ENCODE data around the gene PMS2. TPM values are rescaled to one million over a fixed set of nuclear protein-coding genes. Genes with fewer than 3 reads are reported as not detected.
A peak's percentile ranks its signal among the peaks of the same experiment; 100 is the strongest.

The PMS2 gene
- total RNA-seq, 1 experiment from 2014 or later = 27.6 TPM

DNA sequence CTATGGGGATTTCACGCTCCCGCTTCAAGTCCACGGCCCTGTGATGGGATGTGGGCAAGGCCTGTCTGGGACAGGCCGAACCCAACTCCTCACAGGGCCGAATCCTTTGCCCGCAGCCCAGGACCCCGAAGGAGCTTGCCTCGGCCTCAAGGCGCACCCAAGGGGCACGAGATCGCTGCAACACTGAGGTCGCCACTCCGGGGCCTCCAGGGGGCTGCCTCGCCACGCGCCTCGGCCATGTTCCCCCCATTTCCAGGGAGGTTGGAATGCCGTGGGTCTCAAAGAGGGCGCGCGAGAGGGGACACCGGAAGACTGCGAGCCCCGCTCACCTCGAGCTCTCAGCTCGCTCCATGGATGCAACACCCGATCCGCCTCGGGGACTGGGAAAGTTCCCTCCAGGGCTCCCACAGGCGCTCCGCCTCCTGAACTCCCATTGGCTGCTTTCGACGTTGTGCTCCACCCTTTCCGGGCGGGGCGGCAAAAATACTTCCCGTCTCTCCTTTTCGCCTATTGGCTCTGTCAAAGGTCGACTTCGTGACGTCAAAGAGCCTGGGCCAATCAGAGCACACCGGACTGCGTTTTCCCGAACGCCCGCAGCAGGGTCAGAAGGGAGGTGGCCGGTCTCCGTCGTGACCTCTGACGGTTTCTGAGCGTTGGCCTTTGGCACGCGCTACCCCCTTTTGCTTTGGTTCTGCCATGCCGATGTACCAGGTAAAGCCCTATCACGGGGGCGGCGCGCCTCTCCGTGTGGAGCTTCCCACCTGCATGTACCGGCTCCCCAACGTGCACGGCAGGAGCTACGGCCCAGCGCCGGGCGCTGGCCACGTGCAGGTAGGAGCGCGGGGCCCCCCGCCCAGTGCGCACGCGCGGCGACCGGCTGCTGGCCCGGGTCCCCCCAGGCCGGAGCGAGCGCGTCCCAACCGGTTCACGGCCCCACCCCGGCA lies at the start of gene PMS2, which contains the start of gene AIMP2 (continued):
- TF ChIP-seq EZH2phosphoT487 (IDR thresholded peaks at IDR 0.05; ENCODE audit: borderline replicate concordance) = no peak
- no peak for TF ChIP-seq FOSL1 (IDR thresholded peaks at IDR 0.05; ENCODE audit: low read depth)
- peak; percentile 21 for TF ChIP-seq TCF7L2 (IDR thresholded peaks at IDR 0.05; ENCODE audit: borderline replicate concordance, extremely low read depth, insufficient read depth, insufficient read length)
- no peak for TF ChIP-seq ZNF274 (IDR thresholded peaks at IDR 0.05; ENCODE audit: low read depth, low read length)
- 0 out of 2 replicates have a peak, but pooled peaks have one; percentile 67 for TF ChIP-seq CBX3 (IDR thresholded peaks at IDR 0.05; ENCODE audit: low read depth)
- TF ChIP-seq EGR1 (IDR thresholded peaks at IDR 0.05; ENCODE audit: low read depth) = no peak
- peak; percentile 96 for TF ChIP-seq SP1 (IDR thresholded peaks at IDR 0.05; ENCODE audit: low read depth)
- TF ChIP-seq CEBPB (IDR thresholded peaks at IDR 0.05; ENCODE audit: low read depth) = no peak

DNA sequence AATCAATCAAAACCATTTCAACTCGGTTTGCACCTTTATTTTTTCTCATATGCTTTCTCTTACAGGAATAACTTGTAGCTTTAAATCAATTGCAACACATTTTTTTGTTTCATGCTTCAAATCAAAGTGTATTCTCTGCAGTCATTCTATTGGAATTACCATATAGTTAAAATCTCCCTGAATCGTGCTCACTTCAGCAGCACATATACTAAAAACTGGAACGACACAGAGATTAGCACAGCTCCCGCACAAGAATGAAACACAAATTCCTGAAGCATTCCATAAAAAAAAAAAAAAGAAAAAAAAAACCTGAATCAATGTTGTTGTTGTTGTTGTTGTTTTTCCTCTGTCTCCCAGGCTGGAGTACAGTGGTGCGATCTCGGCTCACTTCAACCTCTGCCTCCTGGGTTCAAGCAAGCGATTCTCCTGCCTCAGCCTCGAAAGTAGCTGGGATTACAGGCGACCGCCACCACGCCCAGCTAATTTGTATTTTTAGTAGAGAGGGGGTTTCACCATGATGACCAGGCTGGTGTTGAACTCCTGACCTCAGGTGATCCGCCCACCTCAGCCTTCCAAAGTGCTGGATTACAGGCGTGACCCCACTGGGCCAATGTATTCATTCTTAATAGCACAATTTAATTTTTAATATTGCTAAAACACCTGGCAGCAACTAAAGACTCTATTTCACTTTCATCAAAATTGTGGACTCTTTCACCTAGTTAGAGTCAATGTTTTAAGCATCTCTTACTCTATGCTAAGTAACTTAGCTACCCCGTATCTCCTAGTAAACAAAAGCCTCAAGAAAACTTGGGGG lies 48.7 kb upstream of the PMS2 start:
- peaks cover 18 to 23% of the 10 kb centered on the region in 2 experiments for H3K4me1 ChIP-seq (ENCODE audit: control insufficient read depth in 1 of 2, insufficient read depth in 2 of 2, low read length in 2 of 2)
- no peak for ATAC-seq
- peak overlapping the region; percentile 94 for H3K9ac ChIP-seq (ENCODE audit: low read length)
- ChIA-PET CTCF (interaction anchor here (0.7 kb wide), 1 partner anchor 30 kb away, joined by 3 read pairs; no protein-coding TSS in a partner anchor), RAD21 (ENCODE audit: low non-redundant PET in 1 of 2, low total read pairs in 2 of 2, uncharacterized antibody in 2 of 2, unreplicated experiment in 2 of 2) (interaction anchor here in 1 of 2 experiments (0.7 kb wide), 1 partner anchor 49 kb away, joined by 3 read pairs; no protein-coding TSS in a partner anchor), POLR2A (interaction anchor here (1.0 kb wide), 1 partner anchor 11 kb away, joined by 4 read pairs; no protein-coding TSS in a partner anchor)
- H3K27me3 ChIP-seq (ENCODE audit: insufficient read depth, low read length) = no peaks in the 10 kb centered on the region
- no peak overlapping the region for H2AFZ ChIP-seq (ENCODE audit: low read depth, low read length, poor library complexity, severe bottlenecking)
- H3K27ac ChIP-seq (ENCODE audit: low read depth, low read length) = no peak overlapping the region
- peaks cover 50% of the 10 kb centered on the region for H3K79me2 ChIP-seq (ENCODE audit: insufficient read depth, low read length)
- peak overlapping the region; percentile 66 to 70 for H3K4me3 ChIP-seq (replicated peaks in 1 of 2; ENCODE audit: low read depth in 1 of 2, low read length in 2 of 2)
- DNase-seq (ENCODE audit: low read depth, low spot score) = no peak
- no TSS peak for BruUV-seq (replicated peaks)
- peaks cover 5 to 14% of the 10 kb centered on the region in 2 experiments; a peak in 3 of 4 replicates for H3K36me3 ChIP-seq (ENCODE audit: control insufficient read depth in 1 of 2, insufficient read depth in 2 of 2, low read length in 2 of 2)
- intact Hi-C loops (cut with micrococcal nuclease) = no loop called here
- TF ChIP-seq POLR2AphosphoS5 (IDR thresholded peaks at IDR 0.05; ENCODE audit: low read depth, low read length) (no peak), ELF1 (IDR thresholded peaks at IDR 0.05; ENCODE audit: borderline replicate concordance, low read depth) (no peak), EZH2phosphoT487 (IDR thresholded peaks at IDR 0.05; ENCODE audit: borderline replicate concordance) (no peak), POLR2A (IDR thresholded peaks at IDR 0.05; ENCODE audit: borderline replicate concordance, extremely low read depth, insufficient read depth, insufficient read length) (no peak), FOSL1 (IDR thresholded peaks at IDR 0.05; ENCODE audit: low read depth) (no peak), SIN3A (IDR thresholded peaks at IDR 0.05; ENCODE audit: low read depth) (no peak)
- TF ChIP-seq, protein P1, sequence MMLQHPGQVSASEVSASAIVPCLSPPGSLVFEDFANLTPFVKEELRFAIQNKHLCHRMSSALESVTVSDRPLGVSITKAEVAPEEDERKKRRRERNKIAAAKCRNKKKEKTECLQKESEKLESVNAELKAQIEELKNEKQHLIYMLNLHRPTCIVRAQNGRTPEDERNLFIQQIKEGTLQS (IDR thresholded peaks at IDR 0.05) = no peak
- peak overlapping the region; percentile 74 for H3K4me2 ChIP-seq (ENCODE audit: low read length)
- H3K9me2 ChIP-seq (ENCODE audit: insufficient read depth) = no peaks in the 10 kb centered on the region
- H3K9me3 ChIP-seq (ENCODE audit: control insufficient read depth in 1 of 2, insufficient read depth in 1 of 2, low read depth in 1 of 2, low read length in 2 of 2) = no peaks in the 10 kb centered on the region
- no peaks in the 10 kb centered on the region for H4K20me1 ChIP-seq (ENCODE audit: insufficient read depth)
